ENCODE measurements around the gene CERS3. TPM values are rescaled to one million over a fixed set of nuclear protein-coding genes. Genes with fewer than 3 reads are reported as not detected.

The CERS3 gene
- total RNA-seq, 1 experiment from 2014 or later, result not detected

DNA sequence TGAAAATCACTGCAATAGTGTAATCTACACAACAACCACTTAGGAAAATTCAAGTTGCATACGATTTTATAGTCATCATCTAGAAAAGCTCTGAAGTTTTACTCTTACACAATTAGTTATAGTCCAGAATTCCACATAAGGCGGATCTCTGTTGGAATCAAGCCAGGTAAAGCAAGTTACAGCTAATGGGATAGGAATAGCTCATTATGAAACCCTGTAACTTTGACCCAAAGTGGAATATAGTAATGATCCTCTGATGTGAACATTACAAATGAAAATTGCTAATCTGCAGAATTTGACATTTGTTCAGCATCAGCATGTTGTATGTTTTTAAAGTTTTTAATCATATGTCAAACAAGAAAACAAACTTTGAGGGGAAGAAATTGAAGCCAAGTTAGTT lies 4.4 kb downstream of the CERS3 start:
- ATAC-seq, result no peak
- Histone ChIP-seq H3K27me3 (ENCODE audit: control insufficient read depth, insufficient read depth, low read length) (no peaks in the 10 kb centered on the region; the same call in none of the 2 replicates), H3K4me1 (ENCODE audit: control insufficient read depth, insufficient read depth, low read length) (no peaks in the 10 kb centered on the region), H3K4me3 (ENCODE audit: low read depth in 2 of 2, low read length in 2 of 2) (no peak overlapping the region), H3K27ac (ENCODE audit: low read length) (no peak overlapping the region), H3K36me3 (ENCODE audit: control insufficient read depth, insufficient read depth, low read length) (no peaks in the 10 kb centered on the region), H3K9me3 (ENCODE audit: control insufficient read depth, insufficient read depth, low read depth, low read length) (no peaks in the 10 kb centered on the region)
- TF ChIP-seq SIN3A (IDR thresholded peaks at IDR 0.05; ENCODE audit: borderline replicate concordance, insufficient read depth, low read depth, low read length) (no peak), POLR2AphosphoS5 (IDR thresholded peaks at IDR 0.05; ENCODE audit: low read depth, low read length) (no peak), TCF7L2 (IDR thresholded peaks at IDR 0.05; ENCODE audit: low read depth, low read length) (no peak)
- TF ChIP-seq, protein P1, sequence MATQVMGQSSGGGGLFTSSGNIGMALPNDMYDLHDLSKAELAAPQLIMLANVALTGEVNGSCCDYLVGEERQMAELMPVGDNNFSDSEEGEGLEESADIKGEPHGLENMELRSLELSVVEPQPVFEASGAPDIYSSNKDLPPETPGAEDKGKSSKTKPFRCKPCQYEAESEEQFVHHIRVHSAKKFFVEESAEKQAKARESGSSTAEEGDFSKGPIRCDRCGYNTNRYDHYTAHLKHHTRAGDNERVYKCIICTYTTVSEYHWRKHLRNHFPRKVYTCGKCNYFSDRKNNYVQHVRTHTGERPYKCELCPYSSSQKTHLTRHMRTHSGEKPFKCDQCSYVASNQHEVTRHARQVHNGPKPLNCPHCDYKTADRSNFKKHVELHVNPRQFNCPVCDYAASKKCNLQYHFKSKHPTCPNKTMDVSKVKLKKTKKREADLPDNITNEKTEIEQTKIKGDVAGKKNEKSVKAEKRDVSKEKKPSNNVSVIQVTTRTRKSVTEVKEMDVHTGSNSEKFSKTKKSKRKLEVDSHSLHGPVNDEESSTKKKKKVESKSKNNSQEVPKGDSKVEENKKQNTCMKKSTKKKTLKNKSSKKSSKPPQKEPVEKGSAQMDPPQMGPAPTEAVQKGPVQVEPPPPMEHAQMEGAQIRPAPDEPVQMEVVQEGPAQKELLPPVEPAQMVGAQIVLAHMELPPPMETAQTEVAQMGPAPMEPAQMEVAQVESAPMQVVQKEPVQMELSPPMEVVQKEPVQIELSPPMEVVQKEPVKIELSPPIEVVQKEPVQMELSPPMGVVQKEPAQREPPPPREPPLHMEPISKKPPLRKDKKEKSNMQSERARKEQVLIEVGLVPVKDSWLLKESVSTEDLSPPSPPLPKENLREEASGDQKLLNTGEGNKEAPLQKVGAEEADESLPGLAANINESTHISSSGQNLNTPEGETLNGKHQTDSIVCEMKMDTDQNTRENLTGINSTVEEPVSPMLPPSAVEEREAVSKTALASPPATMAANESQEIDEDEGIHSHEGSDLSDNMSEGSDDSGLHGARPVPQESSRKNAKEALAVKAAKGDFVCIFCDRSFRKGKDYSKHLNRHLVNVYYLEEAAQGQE (IDR thresholded peaks at IDR 0.05; ENCODE audit: insufficient read depth in 1 of 2, low read depth in 2 of 2, low read length in 1 of 2), result no peak
- TF ChIP-seq, protein P2, sequence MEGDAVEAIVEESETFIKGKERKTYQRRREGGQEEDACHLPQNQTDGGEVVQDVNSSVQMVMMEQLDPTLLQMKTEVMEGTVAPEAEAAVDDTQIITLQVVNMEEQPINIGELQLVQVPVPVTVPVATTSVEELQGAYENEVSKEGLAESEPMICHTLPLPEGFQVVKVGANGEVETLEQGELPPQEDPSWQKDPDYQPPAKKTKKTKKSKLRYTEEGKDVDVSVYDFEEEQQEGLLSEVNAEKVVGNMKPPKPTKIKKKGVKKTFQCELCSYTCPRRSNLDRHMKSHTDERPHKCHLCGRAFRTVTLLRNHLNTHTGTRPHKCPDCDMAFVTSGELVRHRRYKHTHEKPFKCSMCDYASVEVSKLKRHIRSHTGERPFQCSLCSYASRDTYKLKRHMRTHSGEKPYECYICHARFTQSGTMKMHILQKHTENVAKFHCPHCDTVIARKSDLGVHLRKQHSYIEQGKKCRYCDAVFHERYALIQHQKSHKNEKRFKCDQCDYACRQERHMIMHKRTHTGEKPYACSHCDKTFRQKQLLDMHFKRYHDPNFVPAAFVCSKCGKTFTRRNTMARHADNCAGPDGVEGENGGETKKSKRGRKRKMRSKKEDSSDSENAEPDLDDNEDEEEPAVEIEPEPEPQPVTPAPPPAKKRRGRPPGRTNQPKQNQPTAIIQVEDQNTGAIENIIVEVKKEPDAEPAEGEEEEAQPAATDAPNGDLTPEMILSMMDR (IDR thresholded peaks at IDR 0.05), result no peak
- DNase-seq (ENCODE audit: low read depth, low spot score), result no peak
- CTCF ChIA-PET, result no interaction called here
- BruUV-seq (replicated peaks), result no TSS peak
- intact Hi-C loops (cut with micrococcal nuclease; ENCODE audit: unreplicated experiment) (no loop called here), in situ Hi-C loops (cut with HindIII; ENCODE audit: low pct_unique_long_range_greater_than_20kb, low sequenced_read_pairs) (no loop called here)
- POLR2A ChIA-PET, result no interaction called here

DNA sequence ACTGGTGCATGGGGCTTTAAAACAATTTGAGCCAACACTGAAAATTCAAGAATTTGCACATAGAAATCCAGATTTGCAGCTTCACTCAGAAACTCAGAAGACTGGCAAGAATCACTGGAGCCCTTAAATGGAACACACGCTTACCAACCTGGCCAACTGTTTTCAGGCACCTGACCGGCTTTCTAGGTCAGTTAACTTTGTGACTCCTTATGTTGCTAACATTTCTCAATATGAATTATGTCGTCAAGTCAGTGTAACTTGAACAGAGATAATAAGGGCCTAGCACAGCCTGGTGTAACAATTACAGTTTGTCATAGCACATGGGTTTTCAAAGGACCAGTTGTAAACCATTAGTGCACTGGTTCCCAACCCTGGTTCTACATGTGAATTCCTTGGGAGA lies 6.8 kb downstream of the CERS3 start:
- BruUV-seq (replicated peaks), result no TSS peak
- Histone ChIP-seq H3K4me3 (ENCODE audit: low read depth in 2 of 2, low read length in 2 of 2) (no peak overlapping the region), H3K27ac (ENCODE audit: low read length) (no peak overlapping the region), H3K36me3 (ENCODE audit: control insufficient read depth, insufficient read depth, low read length) (no peaks in the 10 kb centered on the region), H3K9me3 (ENCODE audit: control insufficient read depth, insufficient read depth, low read depth, low read length) (no peaks in the 10 kb centered on the region), H3K4me1 (ENCODE audit: control insufficient read depth, insufficient read depth, low read length) (no peaks in the 10 kb centered on the region), H3K27me3 (ENCODE audit: control insufficient read depth, insufficient read depth, low read length) (no peaks in the 10 kb centered on the region)
- intact Hi-C loops (cut with micrococcal nuclease; ENCODE audit: unreplicated experiment) (no loop called here), in situ Hi-C loops (cut with HindIII; ENCODE audit: low pct_unique_long_range_greater_than_20kb, low sequenced_read_pairs) (no loop called here)
- TF ChIP-seq TCF7L2 (IDR thresholded peaks at IDR 0.05; ENCODE audit: low read depth, low read length) (no peak), POLR2AphosphoS5 (IDR thresholded peaks at IDR 0.05; ENCODE audit: low read depth, low read length) (no peak), SIN3A (IDR thresholded peaks at IDR 0.05; ENCODE audit: borderline replicate concordance, insufficient read depth, low read depth, low read length) (no peak)
- TF ChIP-seq, protein P2 (IDR thresholded peaks at IDR 0.05), result no peak
- ChIA-PET POLR2A (no interaction called here), CTCF (no interaction called here)
- ATAC-seq (no peak), DNase-seq (ENCODE audit: low read depth, low spot score) (no peak)

All from Panc1 (cell line).